Embryonic facial prominence (tissue), 1 donor: Measurements from ENCODE around the gene STXBP5.

Experiments
- DNase-seq: peaks from one replicate; pipeline ENCODE4 v3.0.0-alpha.2; 2016; ENCODE audit errors: extremely low spot score

Gene STXBP5

GRCh38 chr6:147204060-147204785, at the start of gene STXBP5:
Gene STXBP5 (plus strand): TSS chr6:147204417. CDS start chr6:147204533, 116 bp downstream.
- no peak for DNase-seq

- no peak for DNase-seq
Observed at GRCh38 chr6:147154454-147154853, 49.8 kb upstream of the STXBP5 start.

- DNase-seq = no peak
Observed at GRCh38 chr6:147156218-147156617, 48.0 kb upstream of the STXBP5 start.

DNA sequence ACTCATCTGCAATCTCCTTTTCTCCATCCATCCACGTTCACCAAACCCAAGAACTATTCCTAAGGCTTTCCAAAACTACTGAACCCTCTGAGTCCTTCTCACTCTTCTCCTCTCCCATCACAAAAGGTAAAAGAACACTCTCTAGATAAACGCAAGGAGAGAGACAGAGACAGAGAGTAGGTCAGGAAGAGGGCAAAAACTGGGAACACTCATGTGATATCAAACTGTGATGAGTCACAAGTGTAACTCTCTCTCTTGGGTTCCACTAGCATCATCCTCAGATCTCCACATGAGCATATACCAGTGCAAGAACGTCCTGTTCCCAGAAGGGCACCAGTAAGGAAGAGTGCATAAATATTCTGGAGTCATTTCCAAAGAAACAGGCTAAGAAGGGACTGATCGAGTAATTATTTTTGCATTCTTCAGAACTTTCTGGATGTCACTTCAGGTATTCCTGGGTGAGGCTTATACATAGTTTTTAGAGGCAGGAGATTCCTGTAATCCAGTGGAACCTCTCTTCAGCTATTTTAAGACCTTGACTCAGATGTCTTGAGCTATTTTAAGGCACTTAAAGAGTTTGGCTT, 47.3 kb upstream of the STXBP5 start:
- no peak for DNase-seq

- no peak for DNase-seq
Observed at GRCh38 chr6:147157930-147158329, 46.3 kb upstream of the STXBP5 start.

- no peak for DNase-seq
Observed at GRCh38 chr6:147158881-147159280, 45.3 kb upstream of the STXBP5 start.

DNA sequence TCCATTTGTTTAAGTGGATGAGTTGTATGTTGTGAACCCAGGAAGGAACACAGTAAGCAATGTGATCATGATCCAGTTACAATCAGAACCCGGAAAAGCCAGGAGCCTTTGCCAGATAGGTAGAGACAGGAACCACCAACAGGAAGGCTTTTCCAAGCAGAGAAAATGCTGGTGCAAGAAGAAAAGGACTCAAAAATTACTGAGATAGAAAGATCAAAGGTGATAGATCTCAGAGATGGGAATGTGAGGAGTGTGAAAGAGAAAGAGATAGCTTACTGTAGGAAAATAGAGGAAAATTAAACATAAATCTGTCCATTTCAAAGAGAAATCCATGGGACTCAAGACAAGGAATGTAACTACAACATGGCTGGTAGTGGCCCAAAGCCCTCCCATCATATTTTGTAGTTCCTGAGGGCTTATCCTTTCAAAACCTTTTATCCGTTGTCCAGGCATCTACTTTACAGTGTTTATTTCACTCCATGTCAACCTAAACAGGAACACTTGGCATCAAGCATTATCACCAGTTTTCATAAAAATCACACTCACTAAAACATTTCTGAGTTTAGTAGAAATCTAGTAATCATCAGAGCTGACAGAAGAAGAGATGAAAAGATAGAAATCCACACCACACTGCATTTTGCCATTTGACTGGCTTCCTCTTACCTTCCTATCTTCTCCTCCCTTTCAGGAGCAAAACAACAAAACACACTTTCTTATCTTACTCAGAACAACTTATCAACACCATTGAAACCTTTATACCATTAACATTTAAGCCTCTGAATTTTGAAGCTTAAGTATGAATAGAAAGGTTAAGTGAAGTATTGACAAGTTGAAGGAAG, 44.5 kb upstream of the STXBP5 start:
- no peak for DNase-seq

- no peak for DNase-seq
Observed at GRCh38 chr6:147160593-147160992, 43.6 kb upstream of the STXBP5 start.

- no peak for DNase-seq
Observed at GRCh38 chr6:147161253-147161973, 42.8 kb upstream of the STXBP5 start.

- no peak for DNase-seq
Observed at GRCh38 chr6:147161974-147162495, 42.2 kb upstream of the STXBP5 start.

DNA sequence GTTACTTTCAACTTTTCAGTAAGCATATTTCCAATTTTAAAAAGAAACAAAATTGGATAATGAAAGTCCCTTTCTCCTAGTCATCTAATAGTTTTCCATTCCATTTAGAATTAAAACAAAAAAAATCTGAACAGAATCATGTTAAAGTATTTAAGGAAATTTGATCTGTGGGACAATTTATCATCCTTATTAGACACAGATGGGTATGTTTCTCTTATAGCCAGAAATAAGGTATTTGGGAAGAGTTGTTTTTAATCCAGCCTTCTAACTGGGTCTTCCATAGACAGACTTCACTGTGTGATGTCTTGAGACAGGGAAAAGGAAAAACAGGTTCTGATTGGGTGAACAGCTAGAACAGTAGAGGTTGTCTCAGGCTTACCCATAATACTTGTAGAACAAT, 39.5 kb upstream of the STXBP5 start:
- DNase-seq = no peak

- DNase-seq = no peak
Observed at GRCh38 chr6:147166360-147166944, 37.8 kb upstream of the STXBP5 start.

DNA sequence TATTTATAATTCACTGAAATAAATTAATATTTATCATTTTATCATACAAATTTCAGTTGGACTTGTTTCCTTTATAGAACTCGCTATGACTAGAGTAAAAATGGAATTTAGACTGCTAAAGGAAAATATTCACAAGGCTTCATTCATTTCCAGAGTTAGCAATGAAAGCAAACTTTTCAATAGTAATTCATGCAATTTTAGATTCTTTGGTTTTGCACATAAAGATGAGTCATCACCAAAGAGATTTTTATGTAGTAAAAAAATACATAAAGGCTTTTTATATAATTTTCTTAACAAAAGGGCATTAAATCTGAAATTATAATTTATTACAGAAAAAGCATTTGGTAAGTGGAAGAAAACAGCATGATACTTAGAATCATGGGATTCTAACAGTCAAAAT, 37.2 kb upstream of the STXBP5 start:
- DNase-seq = no peak

- DNase-seq = no peak
Observed at GRCh38 chr6:147167576-147168461, 36.4 kb upstream of the STXBP5 start.

- DNase-seq = no peak
Observed at GRCh38 chr6:147169529-147169928, 34.7 kb upstream of the STXBP5 start.

- DNase-seq = no peak
Observed at GRCh38 chr6:147170269-147170668, 33.9 kb upstream of the STXBP5 start.

DNA sequence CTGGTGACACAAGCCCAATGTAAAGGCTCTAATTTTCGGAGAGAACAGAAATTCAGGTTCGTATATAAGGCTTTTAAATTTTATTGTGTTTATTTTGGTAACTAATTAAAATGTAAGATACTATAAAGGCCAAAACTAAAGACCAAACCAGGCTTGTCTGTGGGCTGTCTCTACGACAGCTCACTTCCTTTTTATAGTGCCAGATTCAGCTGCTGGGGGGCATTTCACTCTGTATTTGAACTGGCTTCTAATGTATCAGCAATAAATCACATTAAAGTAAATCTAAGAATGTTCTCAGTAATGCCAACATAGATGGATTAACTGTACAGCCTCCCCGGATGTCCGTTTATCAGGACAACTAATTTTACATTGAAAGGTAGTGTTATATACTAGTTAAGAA, 31.1 kb upstream of the STXBP5 start:
- DNase-seq = no peak

DNA sequence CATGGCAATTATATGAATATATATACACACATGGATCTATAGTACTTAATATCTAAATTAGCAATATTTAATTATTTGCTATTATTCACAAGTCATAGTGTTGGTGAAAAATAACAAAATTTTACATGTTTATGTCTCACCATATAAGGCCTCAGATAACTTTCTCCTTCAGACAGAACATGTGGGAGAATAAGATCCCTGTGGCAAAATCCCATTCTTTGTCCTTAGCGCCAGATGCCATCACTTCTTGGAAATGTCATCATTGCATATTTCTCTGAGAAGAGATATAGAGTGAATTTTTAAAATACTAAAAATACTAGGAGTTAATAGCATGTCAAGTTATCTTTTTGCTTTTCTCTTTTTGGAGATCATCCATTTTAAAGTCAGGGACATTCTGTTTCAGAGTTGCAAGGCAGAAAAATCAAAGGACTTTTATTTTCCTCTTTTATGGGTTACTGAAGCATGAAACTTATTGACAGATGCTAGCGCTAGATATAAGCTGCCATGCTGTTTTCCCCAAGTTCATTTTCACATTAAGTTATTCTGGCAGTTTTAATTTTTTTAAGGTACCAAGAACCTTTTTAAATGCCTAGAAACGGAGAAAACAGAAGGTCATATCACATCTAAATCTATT, 30.4 kb upstream of the STXBP5 start:
- no peak for DNase-seq

DNA sequence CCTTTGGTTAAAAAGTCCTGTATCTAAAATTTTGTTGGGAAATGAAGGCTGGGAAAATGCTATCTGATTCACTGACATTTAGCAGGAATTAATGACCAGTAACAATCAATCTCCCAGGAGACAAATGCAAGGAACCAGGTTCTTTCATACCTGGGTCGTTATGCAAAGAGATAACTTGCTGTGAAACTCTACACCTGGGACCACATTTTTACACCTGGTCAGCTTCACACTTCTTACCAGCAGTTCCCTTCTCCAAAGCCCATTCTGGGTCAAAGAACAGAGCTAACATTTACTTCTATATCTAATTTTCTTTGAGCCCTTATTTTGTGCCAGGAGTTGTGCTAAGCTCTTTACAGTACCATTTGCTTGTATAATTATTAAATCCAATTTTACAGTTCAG, 27.4 kb upstream of the STXBP5 start:
- DNase-seq = no peak

- DNase-seq = no peak
Observed at GRCh38 chr6:147177286-147177685, 26.9 kb upstream of the STXBP5 start.
